Mammary epithelial cell (primary cell): Measurements from ENCODE around the gene MICAL2.

ENCODE experiments used
- EZH2 ChIP-seq: IDR thresholded peaks from 2 replicates; pipeline ENCODE4 v1.6.1; 2012; ENCODE audit warnings: low read length, inconsistent platforms, borderline replicate concordance
- TF ChIP-seq, protein P1 (sequence below), 2 donors: IDR thresholded peaks in 1 of 2; conservative IDR thresholded peaks in 1 of 2; 2 replicates each; pipeline ENCODE4 v1.5.1; 2011 to 2012; ENCODE audit warnings: inconsistent platforms in 2 of 2, low read length in 2 of 2, mild to moderate bottlenecking in 2 of 2, control low read depth in 1 of 2, low read depth in 1 of 2; ENCODE audit not compliant: insufficient read depth in 1 of 2; ENCODE audit errors: extremely low read depth in 1 of 2

DNA sequence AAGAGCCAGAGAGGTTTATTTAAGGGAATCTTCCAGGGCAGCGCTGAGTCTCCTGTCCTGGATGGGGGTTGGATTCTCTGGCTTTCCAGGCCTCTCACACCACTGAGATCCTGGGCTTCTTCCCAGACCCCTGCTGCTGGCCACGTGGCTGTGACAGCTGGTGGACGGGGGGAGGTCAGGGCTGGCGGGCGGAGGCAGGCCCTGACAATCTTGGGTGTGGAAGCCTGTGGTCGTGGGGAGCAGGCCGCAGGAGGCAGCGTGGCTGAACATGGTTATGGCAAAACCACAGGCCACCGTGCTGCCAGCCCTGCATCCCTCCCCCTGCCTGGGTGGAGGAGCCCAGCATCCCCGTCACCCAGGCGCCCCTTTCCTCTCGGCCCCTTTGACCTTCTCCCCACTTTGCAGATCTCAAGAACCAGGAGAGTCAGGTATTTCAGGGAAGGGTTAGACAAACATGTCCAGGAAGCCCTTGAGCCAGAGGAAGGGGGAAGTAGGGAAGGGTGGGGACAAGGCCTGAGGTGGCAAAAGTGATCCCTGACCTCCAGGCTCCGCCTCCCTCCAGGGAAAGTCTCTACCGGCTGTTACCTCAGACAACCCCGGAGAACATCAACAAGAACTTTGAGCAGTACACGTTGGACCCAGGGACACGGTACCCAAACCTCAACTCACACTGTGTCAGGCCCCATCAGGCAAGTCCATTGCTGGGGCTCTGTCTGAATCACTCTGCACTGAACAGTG, 111.8 kb downstream of the MICAL2 start:
- TF ChIP-seq, protein P1, sequence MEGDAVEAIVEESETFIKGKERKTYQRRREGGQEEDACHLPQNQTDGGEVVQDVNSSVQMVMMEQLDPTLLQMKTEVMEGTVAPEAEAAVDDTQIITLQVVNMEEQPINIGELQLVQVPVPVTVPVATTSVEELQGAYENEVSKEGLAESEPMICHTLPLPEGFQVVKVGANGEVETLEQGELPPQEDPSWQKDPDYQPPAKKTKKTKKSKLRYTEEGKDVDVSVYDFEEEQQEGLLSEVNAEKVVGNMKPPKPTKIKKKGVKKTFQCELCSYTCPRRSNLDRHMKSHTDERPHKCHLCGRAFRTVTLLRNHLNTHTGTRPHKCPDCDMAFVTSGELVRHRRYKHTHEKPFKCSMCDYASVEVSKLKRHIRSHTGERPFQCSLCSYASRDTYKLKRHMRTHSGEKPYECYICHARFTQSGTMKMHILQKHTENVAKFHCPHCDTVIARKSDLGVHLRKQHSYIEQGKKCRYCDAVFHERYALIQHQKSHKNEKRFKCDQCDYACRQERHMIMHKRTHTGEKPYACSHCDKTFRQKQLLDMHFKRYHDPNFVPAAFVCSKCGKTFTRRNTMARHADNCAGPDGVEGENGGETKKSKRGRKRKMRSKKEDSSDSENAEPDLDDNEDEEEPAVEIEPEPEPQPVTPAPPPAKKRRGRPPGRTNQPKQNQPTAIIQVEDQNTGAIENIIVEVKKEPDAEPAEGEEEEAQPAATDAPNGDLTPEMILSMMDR (conservative IDR thresholded peaks at IDR 0.05 in 1 of 2, IDR thresholded peaks at IDR 0.05 in 1 of 2; ENCODE audit: extremely low read depth in 1 of 2, insufficient read depth in 1 of 2, low read depth in 1 of 2, low read length in 2 of 2): no peak
- no peak for TF ChIP-seq EZH2
